A549 (cell line): Measurements from ENCODE around the gene OR10X1. TPM values are rescaled to one million over a fixed set of nuclear protein-coding genes. Genes with fewer than 3 reads are reported as not detected.

Source experiments
- ATAC-seq, 2 experiments: fragments of 200-7000 bp in 1 of 2; fragments of >200 bp in 1 of 2; cut with Nextera tagmentation in 1 of 2; cut with Tn5 transposase in 1 of 2; 3 replicates each; pipeline versions ENCODE4 v1.8.0 to v1.9.1; 2018 to 2020; ENCODE audit warnings: mild to moderate bottlenecking in 1 of 2, moderate library complexity in 1 of 2
- CTCF ChIA-PET: fragments of 300-600 bp; sonication (Branson Sonifier 250); formaldehyde crosslinking; extraction: SDS; loops from one replicate; lab custom pipeline; 2021; ENCODE audit warnings: antibody characterized with exemption, inconsistent platforms; lab: Yijun Ruan, JAX
- POLR2A ChIA-PET: fragments of 350-600 bp; formaldehyde crosslinking; extraction: SDS; loops from one replicate; lab custom pipeline; 2021; ENCODE audit warnings: antibody characterized with exemption, inconsistent platforms; lab: Yijun Ruan, JAX
- DNase-seq, 2 experiments: peaks; one replicate each; pipeline versions ENCODE4 v3.0.0 to v3.0.0-alpha.2; 2011 to 2016; ENCODE audit warnings: low read depth in 1 of 2, low spot score in 1 of 2
- FAIRE-seq: peaks from 2 replicates; lab custom pipeline; 2011; peaks lifted over from hg19 to GRCh38; lab: Jason Lieb, UNC
- H3K27ac ChIP-seq, 2 experiments: fragments of >200 bp; sonication (Bioruptor Twin); formaldehyde crosslinking; 3 replicates each; pipeline ENCODE4 v1.5.1; 2016 to 2017
- H3K4me1 ChIP-seq: fragments of >200 bp; sonication (Bioruptor Twin); formaldehyde crosslinking; 3 replicates; pipeline ENCODE4 v1.6.1; 2016
- H3K4me2 ChIP-seq: fragments of >200 bp; sonication (Bioruptor Twin); formaldehyde crosslinking; 3 replicates; pipeline ENCODE4 v1.6.1; 2016
- H3K4me3 ChIP-seq: fragments of >200 bp; sonication (Bioruptor Twin); formaldehyde crosslinking; 3 replicates; pipeline ENCODE4 v1.5.1; 2016
- H3K9me3 ChIP-seq: fragments of >200 bp; sonication (Bioruptor Twin); formaldehyde crosslinking; 3 replicates; pipeline ENCODE4 v1.6.1; 2016
- BCL3 ChIP-seq: fragments of >200 bp; sonication (Bioruptor Twin); formaldehyde crosslinking; IDR thresholded peaks from 3 replicates; pipeline ENCODE4 v1.6.1; 2016
- CBX8 ChIP-seq: fragments of 200-600 bp; sonication (generic); IDR thresholded peaks from 2 replicates; pipeline ENCODE4 v1.6.1; 2016
- CTCF ChIP-seq: fragments of >200 bp; sonication (Bioruptor Twin); formaldehyde crosslinking; IDR thresholded peaks from 3 replicates; pipeline ENCODE4 v1.5.1; 2016
- E2F6 ChIP-seq: IDR thresholded peaks from 2 replicates; pipeline ENCODE4 v1.6.1; 2012; ENCODE audit warnings: low read depth, borderline replicate concordance
- EHMT2 ChIP-seq: fragments of 200-600 bp; sonication (generic); IDR thresholded peaks from 2 replicates; pipeline ENCODE4 v1.6.1; 2016; ENCODE audit warnings: antibody characterized with exemption, low read depth, mild to moderate bottlenecking, moderate library complexity
- ESRRA ChIP-seq: fragments of 150-350 bp; IDR thresholded peaks from 2 replicates; pipeline ENCODE4 v1.6.1; 2014; ENCODE audit warnings: mild to moderate bottlenecking, low read length, borderline replicate concordance
- FOSL2 ChIP-seq, 2 experiments: fragments of 450-650 bp in 1 of 2; fragments of >200 bp in 1 of 2; sonication (Bioruptor Twin) in 1 of 2; formaldehyde crosslinking; IDR thresholded peaks; 2 replicates each; pipeline versions ENCODE4 v1.5.0 to v1.6.1; 2016 to 2020; ENCODE audit warnings: mild to moderate bottlenecking in 1 of 2, moderate library complexity in 1 of 2
- FOXS1 ChIP-seq: fragments of 250-450 bp; sonication (Bioruptor Pico); IDR thresholded peaks from 2 replicates; pipeline ENCODE4 v1.5.0; 2020; ENCODE audit warnings: mild to moderate bottlenecking, moderate library complexity
- HDAC2 ChIP-seq: fragments of 200-600 bp; sonication (generic); IDR thresholded peaks from 2 replicates; pipeline ENCODE4 v1.6.1; 2016
- HES2 ChIP-seq: fragments of >200 bp; sonication (Bioruptor Twin); formaldehyde crosslinking; IDR thresholded peaks from 2 replicates; pipeline ENCODE4 v1.6.1; 2016
- HEYL ChIP-seq: fragments of 250-450 bp; sonication (Bioruptor Pico); IDR thresholded peaks from 2 replicates; pipeline ENCODE4 v1.8.0; 2021; ENCODE audit warnings: mild to moderate bottlenecking, moderate library complexity
- HMGXB4 ChIP-seq: fragments of 250-450 bp; sonication (Bioruptor Pico); IDR thresholded peaks from 2 replicates; pipeline ENCODE4 v1.5.0; 2021; ENCODE audit warnings: mild to moderate bottlenecking, moderate library complexity, borderline replicate concordance
- HOXB5 ChIP-seq: fragments of 250-450 bp; sonication (Bioruptor Pico); IDR thresholded peaks from 2 replicates; pipeline ENCODE4 v1.5.0; 2020; ENCODE audit warnings: mild to moderate bottlenecking, moderate library complexity
- JUN ChIP-seq, 2 experiments: fragments of >200 bp; sonication (Bioruptor Twin); formaldehyde crosslinking; IDR thresholded peaks; 2 replicates in 1 of 2; 3 replicates in 1 of 2; pipeline ENCODE4 v1.6.1; 2016 to 2017
- KDM1A ChIP-seq: fragments of 200-600 bp; sonication (generic); IDR thresholded peaks from 2 replicates; pipeline ENCODE4 v1.6.1; 2016; ENCODE audit warnings: low read depth, mild to moderate bottlenecking
- KDM5A ChIP-seq: fragments of 200-600 bp; sonication (generic); IDR thresholded peaks from 2 replicates; pipeline ENCODE4 v1.6.1; 2016; ENCODE audit warnings: antibody characterized with exemption, mild to moderate bottlenecking
- MAFK ChIP-seq: fragments of 450-650 bp; IDR thresholded peaks from 2 replicates; pipeline ENCODE4 v1.6.1; 2014; ENCODE audit not compliant: partially characterized antibody
- NR3C1 ChIP-seq: fragments of >200 bp; sonication (Bioruptor Twin); formaldehyde crosslinking; IDR thresholded peaks from 3 replicates; pipeline ENCODE4 v1.6.1; 2017
- PBX3 ChIP-seq: IDR thresholded peaks from 2 replicates; pipeline ENCODE4 v1.6.1; 2012
- RARB ChIP-seq: fragments of 250-450 bp; sonication (Bioruptor Pico); IDR thresholded peaks from 2 replicates; pipeline ENCODE4 v1.8.0; 2021; ENCODE audit warnings: mild to moderate bottlenecking, moderate library complexity
- REST ChIP-seq: fragments of 200-600 bp; sonication (generic); IDR thresholded peaks from 2 replicates; pipeline ENCODE4 v1.6.1; 2016; ENCODE audit warnings: antibody characterized with exemption, mild to moderate bottlenecking, moderate library complexity
- RFX5 ChIP-seq: fragments of 450-650 bp; IDR thresholded peaks from 2 replicates; pipeline ENCODE4 v1.7.1; 2014; ENCODE audit warnings: antibody characterized with exemption, mild to moderate bottlenecking, moderate library complexity
- SMC3 ChIP-seq: fragments of >200 bp; sonication (Bioruptor Twin); formaldehyde crosslinking; IDR thresholded peaks from 3 replicates; pipeline ENCODE4 v1.6.1; 2018; ENCODE audit warnings: inconsistent platforms
- TFCP2L1 ChIP-seq: fragments of 250-450 bp; sonication (Bioruptor Pico); IDR thresholded peaks from 2 replicates; pipeline ENCODE4 v1.5.0; 2021; ENCODE audit warnings: mild to moderate bottlenecking
- TP53 ChIP-seq: fragments of 250-450 bp; sonication (Bioruptor Pico); IDR thresholded peaks from 2 replicates; pipeline ENCODE4 v1.5.0; 2021; ENCODE audit warnings: mild to moderate bottlenecking, moderate library complexity
- ZC3H11A ChIP-seq: fragments of 450-650 bp; IDR thresholded peaks from 2 replicates; pipeline ENCODE4 v1.6.1; 2014; ENCODE audit warnings: antibody characterized with exemption, mild to moderate bottlenecking
- ZFP36 ChIP-seq: fragments of 450-650 bp; IDR thresholded peaks from 2 replicates; pipeline ENCODE4 v1.6.1; 2014; ENCODE audit warnings: borderline replicate concordance; ENCODE audit not compliant: partially characterized antibody
- ZNF302 ChIP-seq: fragments of 250-450 bp; sonication (Bioruptor Pico); IDR thresholded peaks from 2 replicates; pipeline ENCODE4 v1.9.0; 2021; ENCODE audit warnings: inconsistent platforms, mild to moderate bottlenecking, moderate library complexity
- WGBS: methylation state at CpG from one replicate; pipeline ENCODE4 v1.1.6; 2017; ENCODE audit errors: missing lambda C conversion rate; 5-methylcytosine and 5-hydroxymethylcytosine counted together
- polyA plus RNA-seq, 4 experiments: library from polyadenylated mRNA; depleted of rRNA in 3 of 4; stranded (reverse); fragments of >200 nt; fragmentation: RNase III in 1 of 4; extraction: RNeasy Plus Mini Kit Qiagen cat#74134 plus additional on column Dnase treatment in 1 of 4; gene quantifications; 2 replicates in 3 of 4; 3 replicates in 1 of 4; pipeline ENCODE4 v1.2.3, GENCODE V29; 2011 to 2017

OR10X1 gene
- polyA plus RNA-seq, 2 of the 4 experiments (the other 2 are of a cell fraction), result not detected

GRCh38 chr1:158577561-158577960, 2.1 kb downstream of the OR10X1 start:
- ChIA-PET CTCF (no interaction called here), POLR2A (no interaction called here)
- FAIRE-seq, result no peak
- Histone ChIP-seq H3K4me3 (no peak overlapping the region), H3K27ac (no peak overlapping the region), H3K9me3 (no peaks in the 10 kb centered on the region), H3K4me2 (no peak overlapping the region), H3K4me1 (no peaks in the 10 kb centered on the region)
- 42% methylated on average over 3 of the region's 3 CpGs for WGBS
- no peak for DNase-seq
- no peak for TF ChIP-seq ESRRA
- TF ChIP-seq BCL3, result no peak
- TF ChIP-seq RARB (CRISPR knock-in tag), result no peak
- no peak for TF ChIP-seq ZNF302 (CRISPR knock-in tag)
- no peak for TF ChIP-seq HOXB5 (CRISPR knock-in tag)
- TF ChIP-seq KDM1A, result no peak
- no peak for TF ChIP-seq TFCP2L1 (CRISPR knock-in tag)
- no peak for TF ChIP-seq TP53
- no peak for TF ChIP-seq NR3C1
- no peak for TF ChIP-seq ZC3H11A
- no peak for TF ChIP-seq KDM5A
- TF ChIP-seq SMC3, result no peak
- TF ChIP-seq EHMT2, result no peak
- no peak for ATAC-seq

- WGBS, result 9% methylated on average over 1 of the region's 1 CpG
- no peaks in the 10 kb centered on the region for H3K4me1 ChIP-seq
- H3K4me3 ChIP-seq, result no peak overlapping the region
- FAIRE-seq (no peak), DNase-seq (no peak), ATAC-seq (no peak)
- no peak for TF ChIP-seq PBX3
- no peak for TF ChIP-seq MAFK
- no peak for TF ChIP-seq FOXS1 (CRISPR knock-in tag)
- no peak for TF ChIP-seq CTCF
- no peak for TF ChIP-seq REST
- TF ChIP-seq TP53, result no peak
- TF ChIP-seq RFX5, result no peak
- no peak for TF ChIP-seq HEYL (CRISPR knock-in tag)
- no peak for TF ChIP-seq ZFP36
- TF ChIP-seq HES2, result no peak
- no peak for TF ChIP-seq E2F6
- TF ChIP-seq HMGXB4, result no peak
- no peak for TF ChIP-seq EHMT2
- no peak for TF ChIP-seq NR3C1
- no peak for TF ChIP-seq CBX8
- no peak for TF ChIP-seq FOSL2 (IDR thresholded peaks at IDR 0.05)
- TF ChIP-seq FOSL2 (CRISPR knock-in tag; IDR thresholded peaks at IDR 0.05), result no peak
- TF ChIP-seq RARB (CRISPR knock-in tag), result no peak
- TF ChIP-seq JUN (IDR thresholded peaks at IDR 0.05), result no peak
- TF ChIP-seq HDAC2, result no peak
- no peak overlapping the region for H3K4me2 ChIP-seq
- no peaks in the 10 kb centered on the region for H3K9me3 ChIP-seq
- POLR2A ChIA-PET, result no interaction called here
- CTCF ChIA-PET, result interaction anchor here (0.6 kb wide), 1 partner anchor 500 kb away, joined by 3 read pairs; no protein-coding TSS in a partner anchor
- H3K27ac ChIP-seq, result no peak overlapping the region
Measured at GRCh38 chr1:158572226-158572625, 7.5 kb downstream of the OR10X1 start.
